OCI-LY1 (cell line): ENCODE data around the gene ACSM3.

Source experiments
- CTCF ChIP-seq: fragments of 200-600 bp; sonication (generic), shearing (Covaris generic); IDR thresholded peaks from 2 replicates; pipeline ENCODE4 v1.5.1; 2017; ENCODE audit warnings: mild to moderate bottlenecking, antibody characterized with exemption, low read length, moderate library complexity, mixed read lengths
- EZH2 ChIP-seq: fragments of 200-600 bp; sonication (generic), shearing (Covaris generic); IDR thresholded peaks from 2 replicates; pipeline ENCODE4 v1.8.0; 2017; ENCODE audit warnings: borderline replicate concordance, mixed run types, mild to moderate bottlenecking, antibody characterized with exemption, low read length, moderate library complexity, mixed read lengths

- TF ChIP-seq CTCF (no peak), EZH2 (no peak)
Measured at GRCh38 chr16:20844054-20844453, 80.2 kb downstream of the ACSM3 start.
